Gastrocnemius medialis (tissue), 4 donors: ENCODE results near the gene USP26.

Source experiments
- POLR2A ChIP-seq, 2 donors: fragments of 450-650 bp; IDR thresholded peaks; one replicate each; pipeline ENCODE4 v1.6.1; 2017; ENCODE audit warnings: antibody characterized with exemption in 2 of 2, mild to moderate bottlenecking in 2 of 2, moderate library complexity in 2 of 2
- TF ChIP-seq, protein P1 (sequence below), 5 experiments: fragments of 450-650 bp in 3 of 5; fragments of 200-600 bp in 2 of 5; sonication (generic) in 2 of 5; IDR thresholded peaks in 4 of 5; conservative IDR thresholded peaks in 1 of 5; 1 replicate in 4 of 5; 2 replicates in 1 of 5; pipeline ENCODE4 v1.5.1; 2016 to 2019; ENCODE audit warnings: antibody characterized with exemption in 5 of 5, mild to moderate bottlenecking in 3 of 5, moderate library complexity in 3 of 5

DNA sequence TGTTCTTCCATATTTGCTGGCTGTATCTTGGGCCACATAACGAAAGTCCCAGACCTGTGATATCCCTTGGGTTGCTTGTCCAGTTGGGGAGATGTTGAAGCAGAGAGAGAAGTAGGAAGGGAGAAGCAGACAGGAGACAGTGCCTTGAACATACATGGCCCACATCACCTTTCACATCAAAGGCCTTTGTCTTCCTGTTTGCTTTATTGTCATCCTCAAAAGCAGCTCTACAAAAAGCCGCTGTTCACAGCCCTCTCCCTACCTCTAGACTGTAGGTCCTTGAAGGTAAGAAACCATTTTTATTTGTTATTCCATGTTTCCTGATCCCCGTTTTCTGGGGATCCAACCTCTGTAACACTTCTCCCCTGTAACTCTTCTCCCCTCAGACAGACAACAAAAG lies 14.9 kb downstream of the USP26 start:
- TF ChIP-seq POLR2A (IDR thresholded peaks at IDR 0.05), result no peak
- TF ChIP-seq, protein P1, sequence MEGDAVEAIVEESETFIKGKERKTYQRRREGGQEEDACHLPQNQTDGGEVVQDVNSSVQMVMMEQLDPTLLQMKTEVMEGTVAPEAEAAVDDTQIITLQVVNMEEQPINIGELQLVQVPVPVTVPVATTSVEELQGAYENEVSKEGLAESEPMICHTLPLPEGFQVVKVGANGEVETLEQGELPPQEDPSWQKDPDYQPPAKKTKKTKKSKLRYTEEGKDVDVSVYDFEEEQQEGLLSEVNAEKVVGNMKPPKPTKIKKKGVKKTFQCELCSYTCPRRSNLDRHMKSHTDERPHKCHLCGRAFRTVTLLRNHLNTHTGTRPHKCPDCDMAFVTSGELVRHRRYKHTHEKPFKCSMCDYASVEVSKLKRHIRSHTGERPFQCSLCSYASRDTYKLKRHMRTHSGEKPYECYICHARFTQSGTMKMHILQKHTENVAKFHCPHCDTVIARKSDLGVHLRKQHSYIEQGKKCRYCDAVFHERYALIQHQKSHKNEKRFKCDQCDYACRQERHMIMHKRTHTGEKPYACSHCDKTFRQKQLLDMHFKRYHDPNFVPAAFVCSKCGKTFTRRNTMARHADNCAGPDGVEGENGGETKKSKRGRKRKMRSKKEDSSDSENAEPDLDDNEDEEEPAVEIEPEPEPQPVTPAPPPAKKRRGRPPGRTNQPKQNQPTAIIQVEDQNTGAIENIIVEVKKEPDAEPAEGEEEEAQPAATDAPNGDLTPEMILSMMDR (IDR thresholded peaks at IDR 0.05 in 4 of 5, conservative IDR thresholded peaks at IDR 0.05 in 1 of 5), result no peak
